Glomerular visceral epithelial cell (primary cell): ENCODE data around the gene PIGW.

Experiments used
- DNase-seq: peaks from one replicate; pipeline ENCODE4 v3.0.0-alpha.2; 2016; ENCODE audit errors: extremely low spot score

PIGW gene, protein sequence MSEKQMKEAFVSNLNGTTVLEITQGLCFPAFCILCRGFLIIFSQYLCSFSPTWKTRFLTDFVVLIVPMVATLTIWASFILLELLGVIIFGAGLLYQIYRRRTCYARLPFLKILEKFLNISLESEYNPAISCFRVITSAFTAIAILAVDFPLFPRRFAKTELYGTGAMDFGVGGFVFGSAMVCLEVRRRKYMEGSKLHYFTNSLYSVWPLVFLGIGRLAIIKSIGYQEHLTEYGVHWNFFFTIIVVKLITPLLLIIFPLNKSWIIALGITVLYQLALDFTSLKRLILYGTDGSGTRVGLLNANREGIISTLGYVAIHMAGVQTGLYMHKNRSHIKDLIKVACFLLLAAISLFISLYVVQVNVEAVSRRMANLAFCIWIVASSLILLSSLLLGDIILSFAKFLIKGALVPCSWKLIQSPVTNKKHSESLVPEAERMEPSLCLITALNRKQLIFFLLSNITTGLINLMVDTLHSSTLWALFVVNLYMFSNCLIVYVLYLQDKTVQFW

DNA sequence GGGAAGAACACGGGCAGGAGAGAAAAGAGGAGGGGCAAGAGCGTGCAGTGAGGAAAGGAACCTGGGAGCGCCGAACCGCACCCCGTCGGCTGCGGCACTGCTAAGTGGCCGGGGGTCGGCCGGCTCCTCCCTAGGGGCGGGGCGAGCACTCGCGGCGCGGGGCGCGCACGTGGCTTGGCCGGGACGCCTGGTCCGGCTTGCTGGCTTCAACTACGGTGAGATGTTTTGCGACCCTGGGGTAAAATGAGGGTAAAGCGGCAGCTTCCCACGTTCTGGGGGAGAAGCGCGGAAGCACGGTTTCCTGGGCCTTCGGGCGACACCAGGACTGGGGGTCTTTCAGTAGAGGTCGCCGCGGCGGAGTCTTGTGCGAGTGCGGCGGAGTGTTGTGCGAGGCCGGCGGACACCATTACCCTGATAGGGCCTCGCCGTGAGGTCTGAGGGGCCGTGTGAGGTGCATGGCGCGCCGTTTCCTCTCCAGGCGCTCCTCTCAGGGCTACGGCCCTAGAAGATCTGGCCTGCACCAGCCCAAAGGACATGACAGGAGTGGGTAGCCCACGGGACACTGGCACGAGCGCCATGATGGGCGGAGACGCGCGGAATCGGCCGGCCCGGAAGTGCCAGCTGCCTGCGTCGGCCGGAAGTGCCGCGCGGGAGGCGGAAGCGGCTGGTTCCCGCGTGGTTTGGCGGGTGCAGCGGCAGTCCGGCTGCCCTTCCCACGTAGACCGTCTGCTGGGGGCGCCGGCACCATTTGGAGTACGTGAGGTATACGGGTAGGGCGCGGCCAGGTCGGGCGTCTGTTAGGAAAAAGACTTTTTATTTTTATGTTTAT lies at the start of gene PIGW, which contains the start of gene MYO19:
Gene PIGW, plus strand, starts transcription at position 148 of the 829 bp plus-strand sequence. CDS start 2,115 bp downstream, outside the sequence.
Gene MYO19, minus strand, starts transcription at position 29 of the 829 bp plus-strand sequence. CDS start 2,330 bp downstream, outside the sequence.
- peak; percentile 92 for DNase-seq

DNA sequence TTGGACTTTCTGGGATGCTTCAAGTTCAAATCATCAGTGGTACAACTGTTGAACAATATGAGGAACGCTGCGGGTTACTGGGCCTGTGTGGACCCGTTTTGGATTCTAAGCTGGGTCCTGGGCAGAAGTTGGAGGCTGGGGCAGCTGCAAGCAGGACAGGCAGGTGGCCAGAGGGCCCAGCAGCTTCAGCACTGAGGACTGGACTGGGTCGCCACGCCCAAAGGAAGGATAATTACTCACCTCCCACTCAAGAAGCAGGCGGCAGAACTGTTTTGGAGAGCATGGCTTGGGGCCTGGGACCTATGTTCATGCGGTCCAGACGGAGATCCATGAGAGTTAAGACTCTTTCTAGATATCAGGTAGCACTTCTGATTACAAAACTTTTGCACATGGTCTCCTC lies 49.8 kb upstream of the PIGW start:
- DNase-seq = no peak

DNA sequence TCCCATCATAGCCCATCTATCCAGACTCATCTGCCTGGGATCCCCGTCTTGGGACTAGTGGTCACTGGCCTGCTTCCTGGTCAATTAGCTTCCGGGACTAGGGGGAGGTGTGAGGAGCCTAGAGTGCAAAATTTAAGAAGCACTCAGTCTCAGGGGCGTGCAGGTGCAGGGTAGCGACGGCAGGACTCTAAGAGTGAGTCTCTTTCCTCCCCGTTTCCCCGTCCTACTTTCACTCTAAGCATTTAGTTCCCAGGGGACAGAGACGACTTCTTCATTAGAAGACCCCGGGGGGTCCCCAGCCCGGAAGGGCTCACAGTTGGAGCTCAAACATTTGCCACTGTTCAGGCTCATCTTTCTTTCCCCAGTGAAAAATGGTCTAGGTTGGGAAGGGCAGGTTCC lies 49.0 kb upstream of the PIGW start:
- DNase-seq = no peak

DNA sequence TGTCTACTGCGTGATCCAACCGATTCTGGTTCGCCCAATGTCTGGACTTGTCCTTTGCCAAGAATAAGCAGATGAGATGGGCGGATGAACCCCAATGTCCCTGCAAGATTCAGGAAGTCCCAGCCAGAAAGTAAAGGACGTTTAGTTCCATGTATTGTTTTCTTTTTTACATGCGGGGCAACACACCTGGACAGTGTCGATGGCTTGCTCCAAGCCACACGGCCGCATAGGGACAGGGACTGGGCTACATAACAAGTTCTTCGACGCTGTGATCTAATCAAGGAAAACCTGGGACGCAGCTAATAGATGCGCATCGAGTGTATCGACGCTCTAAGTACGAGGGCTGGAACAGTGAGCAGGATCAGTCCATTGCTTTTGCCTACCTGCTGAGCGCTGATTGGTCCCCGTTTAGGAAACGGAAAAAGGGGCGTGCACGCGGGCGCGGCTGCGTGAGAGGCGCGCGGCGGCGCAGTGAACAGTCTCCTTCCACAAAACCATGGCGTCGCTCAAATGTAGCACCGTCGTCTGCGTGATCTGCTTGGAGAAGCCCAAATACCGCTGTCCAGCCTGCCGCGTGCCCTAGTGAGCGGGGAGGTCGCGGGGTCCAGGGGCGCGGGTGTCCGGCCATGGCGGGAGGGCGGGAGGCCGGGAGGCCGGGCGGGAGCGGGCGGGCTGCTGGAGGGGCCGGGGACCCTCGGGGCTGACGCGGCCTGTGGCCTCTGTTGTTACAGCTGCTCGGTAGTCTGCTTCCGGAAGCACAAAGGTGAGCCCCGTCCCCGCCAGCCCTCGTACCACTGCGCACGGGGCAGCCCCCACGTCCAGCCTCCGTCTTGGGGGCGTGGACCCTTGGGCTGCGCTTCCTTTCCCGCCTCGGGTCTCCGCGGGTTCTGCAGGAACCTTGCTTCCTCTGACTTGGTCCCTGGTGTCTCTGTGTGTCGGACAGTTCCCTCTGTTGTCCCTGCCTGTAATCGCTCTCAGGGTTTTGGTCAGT lies 48.3 kb upstream of the PIGW start, which contains the start of gene ZNHIT3:
Gene ZNHIT3, plus strand, starts transcription at position 478 of the 991 bp plus-strand sequence. Its CDS starts 19 bp downstream, at position 497.
- DNase-seq = peak; percentile 91

DNA sequence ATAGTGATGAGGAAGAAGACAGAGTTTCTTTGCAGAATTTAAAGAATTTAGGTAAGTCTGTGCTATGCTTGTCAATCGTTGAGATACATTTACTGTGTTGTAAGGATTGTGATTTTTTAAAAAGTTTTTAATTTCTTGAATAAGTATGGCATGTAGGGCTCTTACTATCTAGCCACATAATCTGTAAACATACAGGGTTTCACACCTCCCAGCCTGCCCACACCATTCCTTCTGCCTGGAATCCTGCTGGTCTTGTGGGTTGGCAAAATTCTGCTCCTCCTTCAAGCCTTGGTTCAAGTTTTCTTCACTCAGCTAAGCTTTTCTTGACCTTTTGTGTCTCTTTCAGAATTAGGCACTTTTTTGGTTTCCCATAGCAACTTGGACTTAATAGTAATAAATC lies 40.8 kb upstream of the PIGW start:
- no peak for DNase-seq

DNA sequence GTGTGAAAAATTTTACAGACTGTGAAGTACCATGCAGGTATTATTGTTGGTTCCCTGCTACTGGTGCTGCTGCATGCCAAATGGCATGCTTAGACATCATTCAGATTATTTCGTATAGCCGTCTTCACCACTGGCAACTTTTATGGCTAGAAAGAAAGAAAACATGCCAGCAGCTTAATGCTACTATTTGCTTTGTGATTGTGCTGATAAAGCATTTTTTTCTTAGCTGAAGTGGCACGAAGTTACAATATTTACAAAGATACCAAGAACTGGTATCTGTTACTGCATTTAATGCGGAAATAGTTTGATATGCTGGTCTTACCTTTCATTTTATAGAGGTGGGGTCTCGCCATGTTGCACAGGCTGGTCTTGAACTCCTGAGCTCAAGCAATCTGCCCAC lies 40.1 kb upstream of the PIGW start:
- no peak for DNase-seq

DNA sequence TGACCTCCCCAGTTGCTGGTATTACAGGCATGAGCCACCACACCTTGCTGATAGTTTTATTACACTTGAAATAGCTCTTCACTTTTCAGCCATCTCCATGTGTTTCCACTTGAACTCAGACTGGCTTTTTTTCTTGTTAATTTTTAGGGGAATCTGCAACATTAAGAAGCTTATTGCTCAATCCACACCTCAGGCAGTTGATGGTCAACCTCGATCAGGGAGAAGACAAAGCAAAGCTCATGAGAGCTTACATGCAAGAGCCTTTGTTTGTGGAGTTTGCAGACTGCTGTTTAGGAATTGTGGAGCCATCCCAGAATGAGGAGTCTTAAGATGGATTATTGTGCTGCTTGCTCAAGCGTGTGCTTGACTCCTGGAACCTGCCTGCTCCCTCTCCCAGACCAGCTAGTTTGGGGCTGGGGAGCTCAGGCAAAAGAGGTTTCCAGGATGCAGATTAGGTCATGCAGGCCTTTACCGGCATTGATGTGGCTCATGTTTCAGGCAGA lies 39.7 kb upstream of the PIGW start:
- no peak for DNase-seq

DNA sequence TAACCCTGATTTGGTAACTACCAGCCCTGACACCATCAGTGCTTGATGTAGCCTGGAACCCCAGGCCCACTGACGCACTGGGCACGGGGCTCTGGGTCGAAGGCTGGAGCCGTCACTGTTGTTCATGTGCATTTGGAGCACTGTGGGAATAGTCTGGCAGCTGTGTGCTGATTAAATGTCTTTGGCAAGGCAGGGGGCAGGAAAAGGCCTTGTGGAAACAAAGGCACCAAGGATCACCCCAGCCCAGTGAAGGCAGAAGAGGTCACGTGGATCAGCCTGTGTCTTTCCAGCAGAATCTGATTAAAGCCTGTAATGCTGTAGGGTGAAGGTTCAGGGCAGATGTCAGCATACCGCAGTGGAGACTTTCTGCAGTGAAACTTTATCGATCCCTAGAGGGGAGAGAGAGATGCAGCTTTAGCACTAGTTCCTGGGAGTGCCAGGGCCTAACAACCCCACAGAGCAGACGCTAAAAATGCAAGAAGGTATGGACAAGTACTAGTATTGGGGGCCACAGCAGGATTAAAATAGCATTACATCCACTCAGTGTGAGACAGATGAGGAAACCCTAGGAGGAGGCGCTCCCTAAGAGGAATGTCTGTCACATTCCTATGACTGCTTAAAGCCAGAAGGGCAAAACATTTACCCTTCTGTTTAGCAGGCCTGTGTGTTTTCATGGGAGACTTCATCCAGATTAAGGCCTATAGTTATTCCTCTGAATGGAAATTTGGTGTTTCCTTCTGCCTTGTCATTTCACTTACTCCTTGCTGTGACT lies 38.6 kb upstream of the PIGW start:
- no peak for DNase-seq

DNA sequence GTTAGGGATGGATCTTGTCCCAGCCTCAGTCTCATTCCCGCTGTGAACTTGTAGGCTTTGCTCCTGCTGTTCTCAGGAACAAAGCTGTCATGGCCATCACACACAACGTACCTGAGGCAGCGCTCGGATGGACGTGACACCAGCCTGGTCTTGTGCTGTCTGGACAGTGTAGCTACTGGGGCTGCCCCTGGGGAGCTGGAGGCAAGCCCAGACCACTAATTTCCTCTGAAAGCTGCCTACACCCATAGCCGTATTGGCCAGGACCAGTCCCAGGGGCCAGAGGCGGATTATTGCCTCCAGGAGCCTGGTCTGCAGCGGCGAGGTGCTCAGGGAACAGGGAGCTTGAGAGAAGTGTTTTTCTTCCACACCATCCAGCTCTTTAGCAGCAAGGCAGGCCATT lies 36.6 kb upstream of the PIGW start:
- DNase-seq = no peak

DNA sequence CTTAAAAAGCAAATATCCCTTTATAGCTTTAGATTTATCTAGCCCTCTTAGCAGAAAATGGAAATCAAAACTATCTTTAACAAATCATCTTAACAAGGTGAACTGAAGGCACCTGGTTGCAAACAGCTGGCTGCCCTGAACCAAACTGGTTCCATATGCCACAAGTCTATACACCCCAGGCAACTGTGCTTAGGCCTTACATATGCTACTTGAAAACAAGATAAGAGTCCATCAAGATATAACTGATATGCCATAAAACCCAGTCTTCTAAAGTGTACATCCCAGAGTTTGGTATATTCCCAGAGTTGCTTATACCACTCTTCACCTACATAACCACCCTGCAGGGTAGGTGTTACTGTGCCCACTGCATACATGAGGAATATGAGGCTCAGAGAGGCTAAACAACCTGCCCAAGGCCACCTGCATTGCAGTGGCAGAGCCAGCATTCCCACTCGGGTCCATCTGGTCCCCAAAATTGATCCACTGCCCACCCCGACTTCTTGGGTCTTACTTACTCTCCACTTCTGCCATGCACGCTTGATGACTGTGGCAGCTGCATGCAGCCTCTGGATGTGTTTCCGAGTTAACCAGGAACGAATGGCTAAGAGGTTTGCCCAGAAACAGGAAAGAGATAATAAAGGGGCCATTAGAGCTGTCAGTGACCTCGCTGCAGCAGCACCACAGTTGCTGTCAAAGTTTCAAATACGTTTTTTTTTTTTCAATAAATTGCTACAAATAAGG lies 36.1 kb upstream of the PIGW start:
- DNase-seq = no peak

DNA sequence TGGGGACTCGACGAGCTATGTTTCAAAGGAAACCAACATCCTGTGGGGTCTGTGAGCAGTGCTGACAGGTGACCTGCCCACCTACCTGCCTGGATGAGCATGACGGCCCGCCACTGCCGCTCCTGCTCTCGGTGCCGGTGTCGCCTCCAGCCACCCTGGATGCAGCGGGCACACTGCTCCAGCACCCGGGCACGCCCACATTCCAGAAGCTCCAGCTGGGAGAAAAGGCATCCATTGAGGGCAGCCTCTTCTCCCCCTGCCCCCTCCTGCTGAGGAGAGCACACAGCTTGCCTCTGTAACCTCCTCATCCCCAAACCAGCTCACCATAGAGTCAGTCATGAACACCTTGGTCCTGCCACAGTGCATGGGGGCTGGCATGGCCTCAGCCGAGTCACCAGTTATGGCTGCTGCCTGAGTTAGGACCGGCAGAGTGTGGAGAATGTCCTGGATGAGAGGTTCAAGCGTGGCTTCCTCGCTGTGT lies 34.0 kb upstream of the PIGW start:
- DNase-seq = no peak

DNA sequence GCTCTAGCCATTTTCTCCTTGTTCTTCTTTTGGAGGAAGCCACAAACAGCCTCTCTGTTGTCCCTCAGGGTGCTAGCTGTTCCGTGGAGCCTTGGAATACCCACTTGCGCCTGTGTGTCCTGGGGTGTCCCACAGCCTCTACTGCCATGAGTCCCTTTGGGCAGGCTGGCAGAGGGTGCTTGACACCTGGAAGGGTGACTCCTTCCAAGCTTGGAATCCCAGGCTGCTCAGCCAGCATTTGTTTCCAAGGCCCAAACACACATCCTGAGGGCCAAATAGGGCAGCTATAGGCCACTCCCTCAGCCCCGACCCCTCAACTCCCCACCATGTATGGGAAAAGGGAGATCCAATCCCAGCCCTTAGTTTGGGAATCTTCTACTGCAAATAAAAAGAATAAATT lies 33.4 kb upstream of the PIGW start:
- DNase-seq = no peak

DNA sequence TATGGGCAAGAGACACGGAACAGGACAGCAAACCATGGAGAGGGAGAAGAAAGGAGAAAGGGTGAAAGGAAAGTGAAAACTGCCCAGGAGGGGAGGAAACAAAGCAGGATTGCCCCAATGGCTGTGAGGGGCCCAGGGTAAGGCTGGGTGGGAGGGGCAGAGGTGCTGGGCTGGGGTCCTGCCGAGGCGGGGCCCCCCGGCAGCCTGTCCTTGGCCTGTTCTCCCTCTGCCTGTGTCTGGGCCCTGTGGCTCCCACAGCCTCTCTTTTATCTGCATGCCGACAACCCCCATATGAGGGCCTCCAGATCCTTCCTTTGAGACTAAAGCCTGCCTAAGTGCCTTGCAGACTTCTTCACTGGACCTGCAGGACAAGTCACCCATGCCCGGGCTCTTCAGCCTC lies 32.8 kb upstream of the PIGW start:
- DNase-seq = no peak

DNA sequence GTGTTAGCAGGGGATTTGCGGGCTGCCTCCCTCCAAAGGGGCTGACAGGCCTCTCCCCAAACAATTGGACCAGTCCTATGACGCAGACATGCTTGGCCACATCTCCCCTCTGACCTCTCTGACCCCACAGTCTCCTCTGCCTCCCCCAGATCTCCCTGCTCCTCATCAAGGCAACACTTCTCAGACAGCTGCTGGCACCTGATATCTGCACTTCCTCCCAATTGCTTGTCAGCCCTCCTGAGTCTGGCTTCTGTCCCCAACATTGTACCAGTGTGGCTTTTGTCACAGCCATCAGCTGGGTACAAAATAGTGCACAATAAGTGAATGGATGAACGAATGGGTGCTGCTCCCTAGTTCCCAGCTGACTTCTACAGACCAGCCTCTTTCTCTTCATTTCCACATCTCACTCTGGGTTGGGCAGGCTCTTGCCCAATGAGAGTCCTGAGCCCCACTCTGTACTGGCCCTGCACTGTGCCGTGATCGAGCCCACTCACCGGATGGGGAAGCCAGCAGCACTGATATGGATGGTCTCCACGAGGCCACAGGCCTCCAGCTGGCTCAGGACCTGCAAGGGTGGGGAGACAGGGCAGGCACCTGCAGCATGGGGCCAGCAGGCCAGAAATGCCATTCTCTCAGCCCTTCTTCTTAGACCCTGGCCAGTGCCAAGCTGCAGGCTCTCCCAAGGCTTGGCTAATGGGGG lies 31.2 kb upstream of the PIGW start:
- DNase-seq = no peak

DNA sequence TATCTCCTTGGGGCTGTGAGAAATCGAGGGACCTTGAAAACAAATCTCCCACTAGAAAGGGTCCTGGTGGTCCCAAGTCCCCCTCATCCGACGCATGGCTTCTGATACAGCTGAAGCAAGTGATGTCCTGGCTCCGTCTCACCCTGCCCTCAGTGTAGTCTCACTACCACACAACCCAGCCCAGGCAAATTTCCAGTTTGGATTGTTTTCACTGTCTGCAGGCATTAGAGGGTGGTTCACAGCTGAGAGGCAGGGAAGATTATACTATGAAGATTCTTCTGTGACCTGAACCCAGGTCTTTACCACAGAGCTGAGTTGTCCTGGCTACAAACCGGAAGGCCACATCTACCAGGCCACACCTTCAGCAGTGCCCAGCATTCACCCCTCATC lies 30.6 kb upstream of the PIGW start:
- DNase-seq = no peak

DNA sequence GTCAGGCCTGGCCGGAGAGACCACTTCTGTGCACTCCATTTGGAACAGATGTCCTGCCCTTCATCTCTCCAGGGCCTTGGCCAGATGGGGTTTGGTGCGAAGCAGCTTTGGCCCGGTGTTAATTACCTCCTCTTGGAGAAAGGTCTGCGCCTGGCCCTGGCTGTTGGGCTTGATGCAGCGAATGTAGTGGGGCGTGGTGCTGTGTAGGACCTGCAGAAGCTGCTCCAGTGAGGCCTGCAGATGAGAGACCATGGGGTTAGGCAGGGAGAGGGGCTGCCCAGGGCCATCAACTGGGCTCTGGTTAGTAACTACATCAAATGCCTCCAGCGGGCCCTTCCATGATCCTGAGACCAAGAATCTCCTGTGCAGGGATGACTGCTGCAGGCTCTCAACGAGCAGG lies 29.6 kb upstream of the PIGW start:
- no peak for DNase-seq

DNA sequence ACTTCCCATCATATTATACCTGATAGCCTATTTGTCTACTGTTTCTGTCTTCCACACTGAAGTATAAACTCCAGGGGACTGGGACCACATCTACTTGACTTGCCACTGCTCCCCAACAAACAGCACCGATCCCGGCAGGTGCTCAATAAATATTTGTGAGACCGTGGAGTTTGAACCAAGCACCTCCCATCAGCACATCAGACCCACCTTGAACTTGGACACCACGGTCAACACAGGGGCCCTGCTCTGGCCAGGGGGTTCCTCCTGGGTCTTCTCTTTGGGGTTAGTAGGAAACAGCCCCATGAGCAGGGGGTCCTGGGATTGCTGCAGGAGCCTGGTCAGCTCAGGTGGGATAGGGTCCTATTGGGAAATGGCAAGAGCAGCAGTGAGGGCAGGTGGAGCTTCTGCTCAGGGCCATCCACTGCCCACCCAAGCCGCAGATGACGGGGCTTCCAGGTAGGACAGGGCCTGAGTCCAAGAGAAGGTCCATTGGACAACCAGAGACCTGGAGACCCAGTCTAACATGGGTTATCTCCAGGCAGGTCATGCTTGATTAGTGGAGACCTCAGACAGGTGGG lies 28.4 kb upstream of the PIGW start:
- DNase-seq = no peak

DNA sequence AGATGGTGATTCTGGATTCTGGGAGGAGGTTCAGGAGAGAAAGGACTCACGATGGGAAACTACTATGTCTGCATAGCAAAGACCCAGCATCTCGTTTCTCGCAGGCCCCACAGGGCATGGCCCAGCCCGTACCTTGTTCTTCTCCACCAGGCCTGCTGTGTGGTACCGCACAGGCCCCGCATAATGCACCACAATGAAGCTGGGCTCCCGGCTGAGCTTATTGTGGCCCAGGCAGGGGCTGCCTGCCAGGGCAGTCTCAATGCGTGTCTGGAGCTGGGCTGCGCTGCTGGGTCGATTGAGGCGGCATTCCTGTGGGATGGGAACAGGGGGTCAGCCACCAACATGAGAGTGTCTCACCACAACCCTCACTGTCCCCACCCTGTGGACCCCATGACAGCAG lies 28.0 kb upstream of the PIGW start:
- DNase-seq = no peak

DNA sequence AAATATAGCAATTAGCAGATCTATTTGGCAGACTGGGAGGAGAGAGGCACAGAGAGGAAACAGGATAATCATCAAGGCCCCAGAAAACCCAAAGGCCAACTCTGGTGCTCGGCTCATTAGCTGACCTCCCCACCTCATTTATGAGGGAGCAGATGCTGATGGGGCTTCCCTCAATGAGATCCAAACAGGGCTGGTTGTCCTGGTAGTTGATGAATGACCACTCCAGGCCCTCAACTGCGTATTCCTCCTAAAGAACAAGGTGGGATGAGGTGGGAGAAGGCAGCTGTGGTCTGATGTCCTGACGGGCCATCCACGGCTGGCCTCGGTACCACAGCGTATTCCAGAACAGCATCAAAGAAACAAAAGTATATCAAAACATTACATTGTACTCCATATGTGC lies 27.5 kb upstream of the PIGW start:
- DNase-seq = no peak
